H1 (cell line): ENCODE measurements around the gene SERPINH1.

Experiments used
- ATF2 ChIP-seq: IDR thresholded peaks from 2 replicates; pipeline ENCODE4 v1.6.1; 2012; ENCODE audit warnings: low read length, inconsistent platforms
- BRCA1 ChIP-seq: IDR thresholded peaks from 2 replicates; pipeline ENCODE4 v1.6.1; 2012; ENCODE audit warnings: low read depth, low read length, improper control_type of control experiment
- CTCF ChIP-seq, 3 experiments: IDR thresholded peaks; 1 replicate in 2 of 3; 2 replicates in 1 of 3; pipeline versions ENCODE4 v1.5.1 to v1.6.1; 2011; ENCODE audit warnings: low read length in 3 of 3, mild to moderate bottlenecking in 3 of 3, inconsistent platforms in 2 of 3, low read depth in 1 of 3, moderate library complexity in 1 of 3; ENCODE audit not compliant: insufficient read depth in 1 of 3; ENCODE audit errors: control extremely low read depth in 1 of 3
- EP300 ChIP-seq, 2 experiments: IDR thresholded peaks; 1 replicate in 1 of 2; 2 replicates in 1 of 2; pipeline ENCODE4 v1.6.1; 2011 to 2012; ENCODE audit warnings: low read depth in 2 of 2, low read length in 2 of 2, mild to moderate bottlenecking in 2 of 2, borderline replicate concordance in 1 of 2, inconsistent platforms in 1 of 2, moderate library complexity in 1 of 2
- GABPA ChIP-seq: IDR thresholded peaks from 2 replicates; pipeline ENCODE4 v1.6.1; 2011; ENCODE audit warnings: mild to moderate bottlenecking, low read length, moderate library complexity, borderline replicate concordance; ENCODE audit not compliant: insufficient read depth
- HDAC6 ChIP-seq: IDR thresholded peaks from one replicate; pipeline ENCODE4 v1.7.1; 2012; ENCODE audit warnings: low read depth, mild to moderate bottlenecking, inconsistent platforms, low read length, moderate library complexity
- PHF8 ChIP-seq: fragments of 200-600 bp; sonication (generic); conservative IDR thresholded peaks from 2 replicates; pipeline ENCODE4 v1.7.1; 2012; ENCODE audit warnings: low read depth, mild to moderate bottlenecking, inconsistent platforms, low read length, moderate library complexity
- POLR2A ChIP-seq, 2 experiments: IDR thresholded peaks; 1 replicate in 1 of 2; 2 replicates in 1 of 2; pipeline ENCODE4 v1.6.1; 2011; ENCODE audit warnings: low read depth in 2 of 2, low read length in 2 of 2, mild to moderate bottlenecking in 2 of 2; ENCODE audit errors: control extremely low read depth in 1 of 2
- POLR2AphosphoS5 ChIP-seq: IDR thresholded peaks from 2 replicates; pipeline ENCODE4 v1.6.1; 2011; ENCODE audit warnings: low read depth, low read length
- RAD21 ChIP-seq, 2 experiments: IDR thresholded peaks in 1 of 2; conservative IDR thresholded peaks in 1 of 2; 2 replicates each; pipeline ENCODE4 v1.6.1; 2011; ENCODE audit warnings: low read depth in 2 of 2, low read length in 2 of 2, improper control_type of control experiment in 1 of 2, inconsistent platforms in 1 of 2, mild to moderate bottlenecking in 1 of 2, moderate library complexity in 1 of 2
- SUZ12 ChIP-seq: fragments of 200-600 bp; sonication (generic); IDR thresholded peaks from 2 replicates; pipeline ENCODE4 v1.6.1; 2012; ENCODE audit warnings: mild to moderate bottlenecking, inconsistent platforms, low read length, moderate library complexity, mixed read lengths
- USF2 ChIP-seq: IDR thresholded peaks from 2 replicates; pipeline ENCODE4 v1.6.1; 2011; ENCODE audit warnings: low read length, improper control_type of control experiment

- no peak for TF ChIP-seq HDAC6
- no peak for TF ChIP-seq CTCF (IDR thresholded peaks at IDR 0.05; ENCODE audit: control extremely low read depth in 1 of 3, insufficient read depth in 1 of 3, low read depth in 1 of 3, low read length in 3 of 3)
- TF ChIP-seq BRCA1, result no peak
- TF ChIP-seq EP300 (IDR thresholded peaks at IDR 0.05; ENCODE audit: borderline replicate concordance in 1 of 2, low read depth in 2 of 2, low read length in 2 of 2), result peak in 1 of 2 experiments; percentile 38; a peak in 1 of 3 replicates
- peak; percentile 53 to 96 for TF ChIP-seq POLR2A (IDR thresholded peaks at IDR 0.05; ENCODE audit: control extremely low read depth in 1 of 2, low read depth in 2 of 2, low read length in 2 of 2)
- TF ChIP-seq SUZ12, result no peak
- peak; percentile 48; the same call in 1 of the 2 replicates for TF ChIP-seq ATF2
- TF ChIP-seq PHF8, result no peak
- no peak for TF ChIP-seq GABPA
- TF ChIP-seq RAD21 (IDR thresholded peaks at IDR 0.05 in 1 of 2, conservative IDR thresholded peaks at IDR 0.05 in 1 of 2; ENCODE audit: low read depth in 2 of 2, low read length in 2 of 2), result no peak
- peak; percentile 72 for TF ChIP-seq POLR2AphosphoS5
- TF ChIP-seq USF2, result no peak
Measured at GRCh38 chr11:75562836-75563484, 907 bp downstream of the SERPINH1 start.
